GM12878 (cell line): ENCODE data around the gene NR6A1. TPM values are rescaled to one million over a fixed set of nuclear protein-coding genes. Genes with fewer than 3 reads are reported as not detected.

Experiments
- ATAC-seq: fragments of 200-7000 bp; cut with Tn5 transposase; 3 replicates; pipeline ENCODE4 v1.9.1; 2020; ENCODE audit warnings: mild to moderate bottlenecking, moderate library complexity
- BruUV-seq: library from RNA; stranded (reverse); fragments of 400-500 nt; replicated peaks from 2 replicates; lab custom pipeline; 2021; lab: Mats Ljungman, UMichigan
- CTCF ChIA-PET: fragments of 300-600 bp; sonication (Branson Sonifier 250); formaldehyde crosslinking; extraction: SDS; loops from one replicate; lab custom pipeline; 2021; ENCODE audit warnings: inconsistent platforms; lab: Yijun Ruan, JAX
- POLR2A ChIA-PET: fragments of 350-600 bp; formaldehyde crosslinking; extraction: SDS; loops from one replicate; lab custom pipeline; 2021; ENCODE audit warnings: inconsistent platforms; lab: Charles Lee
- RAD21 ChIA-PET: fragments of 300-600 bp; sonication (Branson Sonifier 250); formaldehyde crosslinking; loops from one replicate; lab custom pipeline; 2023; ENCODE audit warnings: antibody characterized with exemption; ENCODE audit not compliant: unreplicated experiment; lab: Charles Lee
- SMC1A ChIA-PET: fragments of 300-600 bp; sonication (Branson Sonifier 250); formaldehyde crosslinking; loops from one replicate; lab custom pipeline; 2023; ENCODE audit not compliant: unreplicated experiment, uncharacterized antibody; lab: Charles Lee
- DNase-seq: peaks from one replicate; pipeline ENCODE4 v3.0.0-alpha.2; 2011; ENCODE audit warnings: low read depth, low spot score
- FAIRE-seq: peaks from 3 replicates; lab custom pipeline; 2011; peaks lifted over from hg19 to GRCh38; lab: Jason Lieb, UNC
- H2AFZ ChIP-seq: 2 replicates; pipeline ENCODE4 v1.6.0; 2011; ENCODE audit warnings: low read depth, low read length, control low read depth; ENCODE audit not compliant: control insufficient read depth
- H3K27ac ChIP-seq: 2 replicates; pipeline ENCODE4 v1.5.1; 2011; ENCODE audit warnings: control low read depth; ENCODE audit not compliant: control insufficient read depth, insufficient read depth
- H3K27me3 ChIP-seq, 2 experiments: replicated peaks in 1 of 2; 2 replicates each; pipeline versions ENCODE4 v1.6.0 to v1.6.1; 2011; ENCODE audit warnings: low read length in 1 of 2; ENCODE audit not compliant: control insufficient read depth in 2 of 2, insufficient read depth in 2 of 2
- H3K36me3 ChIP-seq, 2 experiments: 2 replicates each; pipeline ENCODE4 v1.5.1; 2011; ENCODE audit warnings: low read length in 1 of 2; ENCODE audit not compliant: control insufficient read depth in 2 of 2, insufficient read depth in 2 of 2
- H3K4me1 ChIP-seq: 2 replicates; pipeline ENCODE4 v1.6.1; 2011; ENCODE audit warnings: mild to moderate bottlenecking, low read length, moderate library complexity, mixed read lengths; ENCODE audit not compliant: control insufficient read depth, insufficient read depth
- H3K4me2 ChIP-seq: 2 replicates; pipeline ENCODE4 v1.6.0; 2011; ENCODE audit warnings: control low read depth; ENCODE audit not compliant: control insufficient read depth, insufficient read depth
- H3K4me3 ChIP-seq: fragments of 200-600 bp; sonication (generic); 2 replicates; pipeline ENCODE4 v1.5.1; 2016
- H3K79me2 ChIP-seq: 2 replicates; pipeline ENCODE4 v1.6.0; 2011; ENCODE audit warnings: low read length; ENCODE audit not compliant: control insufficient read depth, insufficient read depth
- H3K9ac ChIP-seq: 2 replicates; pipeline ENCODE4 v1.8.0; 2011; ENCODE audit warnings: low read length, control low read depth, mixed read lengths; ENCODE audit not compliant: control insufficient read depth, insufficient read depth
- H3K9me3 ChIP-seq: replicated peaks from 3 replicates; pipeline ENCODE4 v1.5.1; 2011; ENCODE audit warnings: mild to moderate bottlenecking, low read length; ENCODE audit not compliant: control insufficient read depth, insufficient read depth
- H4K20me1 ChIP-seq: 2 replicates; pipeline ENCODE4 v1.6.0; 2011; ENCODE audit not compliant: control insufficient read depth, insufficient read depth
- ATF7 ChIP-seq: fragments of 450-650 bp; IDR thresholded peaks from 2 replicates; pipeline ENCODE4 v1.6.1; 2016; ENCODE audit warnings: low read depth, mild to moderate bottlenecking
- CHD1 ChIP-seq: IDR thresholded peaks from 2 replicates; pipeline ENCODE4 v1.6.1; 2012; ENCODE audit warnings: low read depth, low read length, improper control_type of control experiment
- CTCF ChIP-seq, 3 experiments: IDR thresholded peaks in 2 of 3; conservative IDR thresholded peaks in 1 of 3; 2 replicates each; pipeline ENCODE4 v1.5.1; 2011; ENCODE audit warnings: low read depth in 3 of 3, low read length in 3 of 3, mild to moderate bottlenecking in 3 of 3, control low read depth in 2 of 3, moderate library complexity in 2 of 3, inconsistent platforms in 1 of 3, mixed read lengths in 1 of 3; ENCODE audit not compliant: control insufficient read depth in 2 of 3, insufficient read depth in 1 of 3; ENCODE audit errors: extremely low read depth in 1 of 3
- EGR1 ChIP-seq, 2 experiments: IDR thresholded peaks; 1 replicate in 1 of 2; 2 replicates in 1 of 2; pipeline ENCODE4 v1.6.1; 2011 to 2012; ENCODE audit warnings: low read depth in 2 of 2, low read length in 2 of 2, borderline replicate concordance in 1 of 2, mild to moderate bottlenecking in 1 of 2, moderate library complexity in 1 of 2
- HDGF ChIP-seq: fragments of 450-650 bp; IDR thresholded peaks from 2 replicates; pipeline ENCODE4 v1.6.1; 2016; ENCODE audit warnings: antibody characterized with exemption
- HSF1 ChIP-seq: fragments of 150-350 bp; IDR thresholded peaks from 2 replicates; pipeline ENCODE4 v1.6.1; 2014; ENCODE audit warnings: mild to moderate bottlenecking, low read depth, low read length
- IRF4 ChIP-seq: IDR thresholded peaks from 2 replicates; pipeline ENCODE4 v1.6.1; 2011; ENCODE audit warnings: low read depth, low read length
- MEF2B ChIP-seq: fragments of 450-650 bp; IDR thresholded peaks from 2 replicates; pipeline ENCODE4 v1.6.1; 2018; ENCODE audit warnings: mild to moderate bottlenecking, moderate library complexity; ENCODE audit not compliant: partially characterized antibody, poor library complexity, severe bottlenecking
- PKNOX1 ChIP-seq: fragments of 450-650 bp; IDR thresholded peaks from 2 replicates; pipeline ENCODE4 v1.6.1; 2016; ENCODE audit warnings: mild to moderate bottlenecking
- POLR2AphosphoS2 ChIP-seq: IDR thresholded peaks from 2 replicates; pipeline ENCODE4 v1.6.1; 2011; ENCODE audit warnings: low read depth, mild to moderate bottlenecking, low read length, improper control_type of control experiment, moderate library complexity
- POLR2AphosphoS5 ChIP-seq: IDR thresholded peaks from 2 replicates; pipeline ENCODE4 v1.6.1; 2011; ENCODE audit warnings: mild to moderate bottlenecking, low read length, inconsistent platforms
- RUNX3 ChIP-seq: IDR thresholded peaks from 2 replicates; pipeline ENCODE4 v1.6.1; 2012; ENCODE audit warnings: low read length, inconsistent platforms
- TCF3 ChIP-seq: IDR thresholded peaks from 2 replicates; pipeline ENCODE4 v1.6.1; 2012; ENCODE audit warnings: low read depth, mild to moderate bottlenecking, low read length, borderline replicate concordance; ENCODE audit not compliant: insufficient read depth
- ZNF592 ChIP-seq: fragments of 450-650 bp; IDR thresholded peaks from 2 replicates; pipeline ENCODE4 v1.6.1; 2017; ENCODE audit warnings: mild to moderate bottlenecking, moderate library complexity
- WGBS: methylation state at CpG from one replicate; pipeline ENCODE4 v1.1.6; 2016; ENCODE audit warnings: low lambda C conversion rate; ENCODE audit not compliant: insufficient replicate concordance, insufficient coverage; ENCODE audit errors: missing lambda C conversion rate; 5-methylcytosine and 5-hydroxymethylcytosine counted together
- in situ Hi-C: fragments of 300-500 bp; cut with MboI; formaldehyde crosslinking; loops from 9 replicates; pipeline ENCODE4 v1.14.3; 2018; ENCODE audit warnings: mixed read lengths
- intact Hi-C: fragments of 100-400 bp; cut with micrococcal nuclease; formaldehyde crosslinking; loops from one replicate; pipeline ENCODE4 v1.14.2; 2022; ENCODE audit not compliant: unreplicated experiment
- polyA plus RNA-seq, 11 experiments: library from polyadenylated mRNA; depleted of rRNA in 4 of 11; unstranded in 6 of 11; stranded (reverse) in 5 of 11; fragments of >200 nt; fragmentation: Nextera tagmentation in 4 of 11; fragmentation: Illumina TruSeq in 1 of 11; extraction: Ambion mirVana in 4 of 11; extraction: Trizol in 1 of 11; gene quantifications; 1 replicate in 1 of 11; 2 replicates in 10 of 11; pipeline versions ENCODE4 v1.2.1 to v1.2.3, GENCODE V29; 2011 to 2016; ENCODE audit warnings: inconsistent platforms in 2 of 11, missing spikeins in 2 of 11, low read depth in 1 of 11
- total RNA-seq, 4 experiments: library from RNA; depleted of rRNA in 3 of 4; stranded (reverse); fragments of >200 nt in 3 of 4; fragmentation: Illumina TruSeq in 1 of 4; extraction: Trizol in 1 of 4; gene quantifications; 2 replicates each; pipeline versions ENCODE4 v1.2.1 to v1.2.3, GENCODE V29; 2013 to 2021

Gene NR6A1
- total and polyA plus RNA-seq, 10 of the 15 experiments (the other 5 are each of a cell fraction or from before 2014, with no cell fraction given) = 1.2 to 9.2 (median 4.6) TPM

GRCh38 chr9:124493794-124494479 is 277.2 kb downstream of the NR6A1 start:
- in situ Hi-C loops (no loop called here), intact Hi-C loops (no loop called here)
- H3K27me3 ChIP-seq = no peaks in the 10 kb centered on the region; a peak in 1 of 4 replicates
- RAD21 ChIA-PET = no interaction called here
- no peaks in the 10 kb centered on the region for H3K9me3 ChIP-seq
- peaks cover 25% of the 10 kb centered on the region for H3K4me1 ChIP-seq
- CTCF ChIA-PET = interaction anchor here (0.7 to 0.8 kb wide), 2 partner anchors 44 to 100 kb away, joined by 3 to 4 read pairs; partner anchors contain the start of gene ADGRD2
- H3K4me2 ChIP-seq = peak overlapping the region; percentile 47; the same call in 1 of the 2 replicates
- WGBS = 30% methylated on average over 18 of the region's 18 CpGs
- H2AFZ ChIP-seq = no peak overlapping the region
- FAIRE-seq (peak; percentile 59), ATAC-seq (peak; percentile 79), DNase-seq (no peak)
- POLR2A ChIA-PET = interaction anchor here (0.6 kb wide), 1 partner anchor 31 kb away, joined by 3 read pairs; no protein-coding TSS in a partner anchor
- SMC1A ChIA-PET = interaction anchor here (0.6 to 1.1 kb wide), 2 partner anchors 43 to 366 kb away, joined by 4 read pairs; no protein-coding TSS in a partner anchor
- H3K79me2 ChIP-seq = no peaks in the 10 kb centered on the region
- no peaks in the 10 kb centered on the region for H4K20me1 ChIP-seq
- no TSS peak for BruUV-seq
- no peak overlapping the region for H3K9ac ChIP-seq
- no peak overlapping the region for H3K4me3 ChIP-seq
- H3K27ac ChIP-seq = no peak overlapping the region
- H3K36me3 ChIP-seq = no peaks in the 10 kb centered on the region
- TF ChIP-seq EGR1 (IDR thresholded peaks at IDR 0.05; ENCODE audit: borderline replicate concordance in 1 of 2, low read depth in 2 of 2, low read length in 2 of 2) (no peak), POLR2AphosphoS2 (no peak), MEF2B (no peak), POLR2AphosphoS5 (no peak), PKNOX1 (peak; percentile 49; the same call in 1 of the 2 replicates), RUNX3 (0 out of 2 replicates have a peak, but pooled peaks have one; percentile 28), HSF1 (no peak), ZNF592 (no peak), TCF3 (no peak), IRF4 (no peak), CTCF (IDR thresholded peaks at IDR 0.05 in 2 of 3, conservative IDR thresholded peaks at IDR 0.05 in 1 of 3; ENCODE audit: control insufficient read depth in 2 of 3, extremely low read depth in 1 of 3, insufficient read depth in 1 of 3, low read depth in 3 of 3, low read length in 3 of 3) (no peak), CHD1 (no peak), ATF7 (no peak), HDGF (no peak)
